Right lobe of liver (tissue), 6 donors: ENCODE data around the gene TTI1. TPM values are rescaled to one million over a fixed set of nuclear protein-coding genes. Genes with fewer than 3 reads are reported as not detected.

Source experiments
- ATAC-seq, 4 donors: fragments of 200-7000 bp; cut with Tn5 transposase; one replicate each; pipeline ENCODE4 v1.9.1; 2020; ENCODE audit warnings: mild to moderate bottlenecking in 4 of 4, moderate library complexity in 4 of 4
- DNase-seq, 3 donors: peaks; one replicate each; pipeline ENCODE4 v3.0.0-alpha.2; 2020
- H3K27ac ChIP-seq, 3 donors: fragments of 200-600 bp; one replicate each; pipeline ENCODE4 v1.8.0; 2022
- H3K27me3 ChIP-seq, 2 donors: fragments of 200-600 bp; one replicate each; pipeline ENCODE4 v1.8.0; 2022
- H3K36me3 ChIP-seq, 4 donors: fragments of 200-600 bp; sonication (generic) in 1 of 4; one replicate each; pipeline versions ENCODE4 v1.5.1 to v1.8.0; 2017 to 2022; ENCODE audit warnings: control low read depth in 1 of 4
- H3K4me1 ChIP-seq, 4 donors: fragments of 200-600 bp; sonication (generic) in 1 of 4; one replicate each; pipeline versions ENCODE4 v1.5.1 to v1.8.0; 2017 to 2022; ENCODE audit warnings: control low read depth in 1 of 4
- H3K4me3 ChIP-seq, 3 donors: fragments of 200-600 bp; one replicate each; pipeline ENCODE4 v1.8.0; 2022
- H3K9me3 ChIP-seq, 4 donors: fragments of 200-600 bp; sonication (generic) in 1 of 4; one replicate each; pipeline versions ENCODE4 v1.5.1 to v1.8.0; 2017 to 2022; ENCODE audit warnings: control low read depth in 1 of 4
- POLR2A ChIP-seq: fragments of 450-650 bp; IDR thresholded peaks from one replicate; pipeline ENCODE4 v1.6.1; 2017; ENCODE audit warnings: antibody characterized with exemption, mild to moderate bottlenecking
- WGBS: methylation state at CpG from one replicate; pipeline ENCODE4 v1.1.6; 2018; ENCODE audit warnings: low coverage, low lambda C conversion rate; ENCODE audit not compliant: insufficient coverage; ENCODE audit errors: missing lambda C conversion rate; 5-methylcytosine and 5-hydroxymethylcytosine counted together
- intact Hi-C, 2 donors: fragments of 100-400 bp; cut with DNase I; formaldehyde crosslinking; loops; one replicate each; pipeline versions ENCODE4 v1.11.2 to v1.14.1; 2022
- total RNA-seq, 6 experiments: library from RNA; depleted of rRNA in 2 of 6; stranded (reverse); fragments of >200 nt in 2 of 6; fragmentation: NEBNext Ultra II Directional in 3 of 6; extraction: Animal tissue kit (Norgen Biotek cat#: 25700) in 3 of 6; gene quantifications; one replicate each; pipeline versions ENCODE4 v1.1.0 to v1.2.4, GENCODE V29; 2016 to 2023
- TF ChIP-seq, protein P1 (sequence below), 4 donors: fragments of 200-600 bp in 3 of 4; fragments of 450-650 bp in 1 of 4; IDR thresholded peaks; one replicate each; pipeline versions ENCODE4 v1.5.1 to v1.8.0; 2016 to 2022; ENCODE audit warnings: antibody characterized with exemption in 4 of 4, mild to moderate bottlenecking in 2 of 4
- donor health status: DM: no; HTN: yes; CAD: no.
- donor health status: DM: no; HTN: no; CAD: no.
- donor health status: DM: no; HTN: no; CAD: no.
- donor health status: DM: no; HTN: yes; CAD: no.
- donor health status: DM: no; HTN: yes; CAD: no.

The TTI1 gene
- total RNA-seq, 6 experiments from 2014 or later, result 8.6 to 14.3 (median 11.3) TPM

DNA sequence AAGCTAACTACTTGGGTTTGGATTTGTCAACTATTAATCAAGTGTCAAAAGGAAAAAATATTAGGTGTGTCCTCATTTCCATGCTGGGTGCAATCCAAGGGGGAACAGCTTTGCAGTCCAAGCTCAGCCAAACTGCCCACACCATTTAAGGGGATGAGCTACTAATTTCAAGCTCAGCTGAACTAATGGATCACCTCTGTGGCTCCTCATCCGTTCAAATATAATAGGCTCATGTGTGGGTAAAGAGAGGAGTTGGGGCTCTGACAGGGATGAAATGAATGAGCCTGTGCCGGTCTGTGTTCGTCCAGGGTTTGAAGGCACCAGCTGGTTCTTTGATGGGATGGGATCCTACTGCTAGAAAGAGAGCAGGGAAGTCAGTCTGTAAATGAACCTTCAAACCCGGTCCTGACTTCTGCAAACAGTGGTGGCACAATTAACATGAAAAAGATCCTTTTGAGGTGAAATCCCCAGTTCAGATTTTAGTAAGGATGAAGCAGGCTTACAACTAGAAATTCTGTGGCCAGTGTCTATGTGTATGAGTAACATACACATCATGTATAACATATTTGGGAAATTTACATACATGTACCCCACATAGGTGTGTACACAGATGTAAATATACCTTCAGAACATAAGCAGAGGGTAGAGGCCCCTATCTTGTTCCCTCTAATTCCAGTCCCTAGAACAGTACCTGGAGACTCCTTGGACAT lies 41.9 kb downstream of the TTI1 start:
- Histone ChIP-seq H3K9me3 (no peaks in the 10 kb centered on the region), H3K36me3 (peaks cover 0 to 14% (median 7%) of the 10 kb centered on the region in 4 donors), H3K4me1 (peaks cover 0 to 47% (median 20%) of the 10 kb centered on the region in 4 donors), H3K4me3 (no peak overlapping the region), H3K27me3 (no peaks in the 10 kb centered on the region), H3K27ac (peak overlapping the region in 2 of 3 donors; percentile 9)
- intact Hi-C loops, result loop anchor here in 1 of 2 donors (10.0 kb wide), 1 partner anchor 87 kb away; the partner anchor contains the start of gene VSTM2L
- DNase-seq (no peak), ATAC-seq (no peak)
- TF ChIP-seq, protein P1, sequence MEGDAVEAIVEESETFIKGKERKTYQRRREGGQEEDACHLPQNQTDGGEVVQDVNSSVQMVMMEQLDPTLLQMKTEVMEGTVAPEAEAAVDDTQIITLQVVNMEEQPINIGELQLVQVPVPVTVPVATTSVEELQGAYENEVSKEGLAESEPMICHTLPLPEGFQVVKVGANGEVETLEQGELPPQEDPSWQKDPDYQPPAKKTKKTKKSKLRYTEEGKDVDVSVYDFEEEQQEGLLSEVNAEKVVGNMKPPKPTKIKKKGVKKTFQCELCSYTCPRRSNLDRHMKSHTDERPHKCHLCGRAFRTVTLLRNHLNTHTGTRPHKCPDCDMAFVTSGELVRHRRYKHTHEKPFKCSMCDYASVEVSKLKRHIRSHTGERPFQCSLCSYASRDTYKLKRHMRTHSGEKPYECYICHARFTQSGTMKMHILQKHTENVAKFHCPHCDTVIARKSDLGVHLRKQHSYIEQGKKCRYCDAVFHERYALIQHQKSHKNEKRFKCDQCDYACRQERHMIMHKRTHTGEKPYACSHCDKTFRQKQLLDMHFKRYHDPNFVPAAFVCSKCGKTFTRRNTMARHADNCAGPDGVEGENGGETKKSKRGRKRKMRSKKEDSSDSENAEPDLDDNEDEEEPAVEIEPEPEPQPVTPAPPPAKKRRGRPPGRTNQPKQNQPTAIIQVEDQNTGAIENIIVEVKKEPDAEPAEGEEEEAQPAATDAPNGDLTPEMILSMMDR (IDR thresholded peaks at IDR 0.05), result no peak
- TF ChIP-seq POLR2A, result no peak
- WGBS, result 88% methylated on average over 4 of the region's 4 CpGs

DNA sequence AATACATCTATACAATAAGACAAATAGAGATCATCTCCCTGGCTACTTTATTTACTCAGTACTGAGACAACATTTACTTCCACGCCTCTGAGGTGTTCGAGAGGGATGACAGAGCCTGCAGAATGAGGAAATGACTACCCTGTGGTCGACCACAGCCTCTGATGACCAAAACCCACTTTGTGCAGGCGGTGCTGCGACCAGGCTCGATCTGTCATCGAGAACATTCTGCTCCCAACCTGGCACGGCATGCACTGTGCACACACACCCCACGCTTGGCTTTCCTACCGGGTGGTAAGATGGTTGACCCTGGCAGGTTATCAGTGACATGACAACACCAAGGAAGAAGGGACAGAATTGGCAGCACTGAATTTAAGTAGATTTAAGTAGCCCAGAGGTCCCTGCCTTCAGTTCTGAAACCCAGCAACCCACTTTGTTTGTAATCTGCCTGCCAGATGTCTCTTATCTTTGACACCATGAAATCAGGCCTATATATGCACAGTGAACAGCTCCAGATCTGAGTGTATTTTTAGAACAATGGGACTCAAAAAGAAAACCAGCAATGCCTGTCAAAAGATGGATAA lies 42.6 kb downstream of the TTI1 start:
- intact Hi-C loops, result loop anchor here in 1 of 2 donors (10.0 kb wide), 1 partner anchor 86 kb away; the partner anchor contains the start of gene VSTM2L
- 13% methylated on average over 10 of the region's 10 CpGs for WGBS
- Histone ChIP-seq H3K4me3 (no peak overlapping the region), H3K27ac (peak overlapping the region in 2 of 3 donors; percentile 9), H3K36me3 (peaks cover 0 to 12% (median 3%) of the 10 kb centered on the region in 4 donors), H3K27me3 (no peaks in the 10 kb centered on the region), H3K9me3 (no peaks in the 10 kb centered on the region), H3K4me1 (peaks cover 0 to 51% (median 21%) of the 10 kb centered on the region in 4 donors)
- DNase-seq (peak in 2 of 3 donors; percentile 56 to 65), ATAC-seq (peak; percentile 1 to 50 (median 25))
- TF ChIP-seq POLR2A, result no peak
- TF ChIP-seq, protein P1 (IDR thresholded peaks at IDR 0.05), result no peak

DNA sequence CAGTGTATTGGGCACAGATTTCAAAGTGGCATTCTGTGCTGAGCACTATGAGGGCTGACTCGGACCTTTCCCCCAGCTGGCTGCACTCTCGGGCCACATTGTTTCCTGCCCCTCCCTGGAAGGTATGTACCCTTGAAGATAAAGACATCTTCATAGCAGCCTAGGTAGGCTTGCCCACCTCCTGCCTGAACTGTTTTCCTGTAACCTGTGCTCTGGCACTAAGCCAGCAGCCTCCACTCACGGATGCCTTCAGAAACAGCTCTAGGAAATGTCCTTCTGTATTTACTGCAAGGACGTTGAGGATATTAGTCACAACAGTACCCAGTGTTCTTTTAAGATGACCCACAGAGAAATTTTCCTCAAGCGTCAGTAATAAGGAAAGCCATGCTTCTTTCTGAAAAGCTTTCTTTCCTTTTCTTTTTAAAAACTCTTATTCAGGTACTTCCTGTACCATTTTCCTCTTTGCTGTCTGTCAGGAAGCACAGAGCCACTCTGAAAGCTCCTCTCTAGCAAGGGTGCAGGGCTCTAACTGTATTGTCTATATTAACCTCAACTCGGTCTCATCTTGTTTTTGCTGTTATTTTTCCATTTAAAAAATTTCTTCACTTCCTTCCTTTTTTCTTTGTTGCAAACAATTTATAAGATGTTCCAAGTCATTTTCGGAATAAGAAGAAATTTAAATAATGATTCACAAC lies 43.5 kb downstream of the TTI1 start:
- H3K9me3 ChIP-seq, result no peaks in the 10 kb centered on the region
- 50% methylated on average over 7 of the region's 7 CpGs for WGBS
- ATAC-seq (no peak), DNase-seq (no peak)
- no peak for TF ChIP-seq POLR2A
- TF ChIP-seq, protein P1 (IDR thresholded peaks at IDR 0.05), result no peak
- intact Hi-C loops, result loop anchor here in 1 of 2 donors (10.0 kb wide), 1 partner anchor 85 kb away; the partner anchor contains the start of gene VSTM2L
- peaks cover 0 to 61% (median 23%) of the 10 kb centered on the region in 4 donors for H3K4me1 ChIP-seq
- H3K4me3 ChIP-seq, result no peak overlapping the region
- H3K27me3 ChIP-seq, result no peaks in the 10 kb centered on the region
- H3K36me3 ChIP-seq, result peaks cover 0 to 3% (median 1%) of the 10 kb centered on the region in 4 donors
- H3K27ac ChIP-seq, result peak overlapping the region in 1 of 3 donors; percentile 9

DNA sequence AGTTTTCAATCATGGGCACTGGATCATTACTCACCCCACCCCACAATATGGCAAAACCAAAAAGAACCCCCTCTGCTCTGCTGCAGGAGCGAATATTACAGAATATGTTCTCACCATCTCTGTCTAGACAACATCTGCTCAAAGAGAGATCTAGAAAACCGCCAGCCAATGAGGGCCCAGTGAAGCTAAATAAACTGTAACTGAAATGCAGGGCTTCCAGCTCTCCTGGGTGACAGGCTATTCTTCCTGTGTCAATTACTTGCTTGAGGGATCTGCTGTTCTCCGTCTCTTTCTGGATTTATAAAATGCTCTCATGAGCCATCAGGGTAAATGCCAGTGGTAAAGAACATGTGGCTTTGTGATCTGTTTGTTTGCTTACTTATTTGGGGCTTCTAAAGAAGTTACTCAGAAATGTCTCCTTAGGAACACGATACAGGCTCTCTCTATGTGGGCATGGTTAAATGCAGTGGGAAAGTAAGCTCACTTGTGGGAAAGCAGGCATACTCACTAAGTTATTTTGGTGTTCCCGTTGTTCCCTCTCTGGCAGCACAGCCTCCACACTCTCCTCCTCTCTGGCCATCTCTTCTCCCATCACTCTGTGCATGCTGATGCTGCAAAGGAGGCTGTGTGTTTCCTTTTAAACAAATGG lies 44.8 kb downstream of the TTI1 start:
- DNase-seq, result no peak
- no peak for ATAC-seq

More for the DNA sequence above, 44.8 kb downstream of the TTI1 start:
- Histone ChIP-seq H3K4me3 (no peak overlapping the region), H3K36me3 (no peaks in the 10 kb centered on the region), H3K27me3 (no peaks in the 10 kb centered on the region), H3K27ac (peak overlapping the region in 2 of 3 donors; percentile 70 to 83), H3K9me3 (no peaks in the 10 kb centered on the region), H3K4me1 (peaks cover 0 to 72% (median 28%) of the 10 kb centered on the region in 4 donors)
- TF ChIP-seq, protein P1 (IDR thresholded peaks at IDR 0.05), result no peak
- TF ChIP-seq POLR2A, result no peak
- intact Hi-C loops, result no loop called here
- 94% methylated on average over 3 of the region's 5 CpGs for WGBS
